PC-9 (cell line): Measurements from ENCODE around the gene SLC16A9.

ENCODE experiments used
- EZH2 ChIP-seq: fragments of 200-600 bp; sonication (generic); IDR thresholded peaks from 2 replicates; pipeline ENCODE4 v1.8.0; 2017; ENCODE audit warnings: antibody characterized with exemption, low read depth
- TF ChIP-seq, protein P1 (sequence below): fragments of 200-600 bp; sonication (generic); conservative IDR thresholded peaks from 2 replicates; pipeline ENCODE4 v1.6.1; 2017; ENCODE audit warnings: mixed run types, antibody characterized with exemption, mild to moderate bottlenecking, moderate library complexity

GRCh38 chr10:59752278-59752940 is 42.8 kb upstream of the SLC16A9 start:
- TF ChIP-seq, protein P1, sequence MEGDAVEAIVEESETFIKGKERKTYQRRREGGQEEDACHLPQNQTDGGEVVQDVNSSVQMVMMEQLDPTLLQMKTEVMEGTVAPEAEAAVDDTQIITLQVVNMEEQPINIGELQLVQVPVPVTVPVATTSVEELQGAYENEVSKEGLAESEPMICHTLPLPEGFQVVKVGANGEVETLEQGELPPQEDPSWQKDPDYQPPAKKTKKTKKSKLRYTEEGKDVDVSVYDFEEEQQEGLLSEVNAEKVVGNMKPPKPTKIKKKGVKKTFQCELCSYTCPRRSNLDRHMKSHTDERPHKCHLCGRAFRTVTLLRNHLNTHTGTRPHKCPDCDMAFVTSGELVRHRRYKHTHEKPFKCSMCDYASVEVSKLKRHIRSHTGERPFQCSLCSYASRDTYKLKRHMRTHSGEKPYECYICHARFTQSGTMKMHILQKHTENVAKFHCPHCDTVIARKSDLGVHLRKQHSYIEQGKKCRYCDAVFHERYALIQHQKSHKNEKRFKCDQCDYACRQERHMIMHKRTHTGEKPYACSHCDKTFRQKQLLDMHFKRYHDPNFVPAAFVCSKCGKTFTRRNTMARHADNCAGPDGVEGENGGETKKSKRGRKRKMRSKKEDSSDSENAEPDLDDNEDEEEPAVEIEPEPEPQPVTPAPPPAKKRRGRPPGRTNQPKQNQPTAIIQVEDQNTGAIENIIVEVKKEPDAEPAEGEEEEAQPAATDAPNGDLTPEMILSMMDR, result no peak
- TF ChIP-seq EZH2, result no peak
